K562 (cell line): ENCODE measurements around the gene DOCK8. TPM values are rescaled to one million over a fixed set of nuclear protein-coding genes. Genes with fewer than 3 reads are reported as not detected.

Source experiments
- ATAC-seq: fragments of 200-7000 bp; cut with Tn5 transposase; 3 replicates; pipeline ENCODE4 v1.9.1; 2020; ENCODE audit warnings: moderate library complexity
- BruUV-seq: library from RNA; stranded (reverse); fragments of 400-500 nt; replicated peaks from 2 replicates; lab custom pipeline; 2021; lab: Mats Ljungman, UMichigan
- CTCF ChIA-PET: fragments of 300-600 bp; formaldehyde crosslinking; extraction: SDS; loops from one replicate; lab custom pipeline; 2021; ENCODE audit warnings: low intra/inter-chr PET ratio; lab: Yijun Ruan, JAX
- POLR2A ChIA-PET: fragments of 300-600, 350-650 bp; sonication (Branson Sonifier 250); formaldehyde crosslinking; extraction: SDS; loops from one replicate; lab custom pipeline; 2021; ENCODE audit warnings: antibody characterized with exemption, inconsistent platforms; lab: Yijun Ruan, JAX
- DNase-seq, 4 experiments: peaks; one replicate each; pipeline versions ENCODE4 v3.0.0 to v3.0.0-alpha.2; 2011 to 2018; ENCODE audit warnings: low spot score in 3 of 4, mixed read lengths in 3 of 4; ENCODE audit errors: extremely low read depth in 1 of 4
- FAIRE-seq: peaks from 2 replicates; lab custom pipeline; 2011; peaks lifted over from hg19 to GRCh38; lab: Jason Lieb, UNC
- H2AFZ ChIP-seq: 2 replicates; pipeline ENCODE4 v1.6.0; 2011; ENCODE audit warnings: low read depth, low read length, control low read depth, inconsistent platforms
- H3K27ac ChIP-seq: fragments of 200-600 bp; 3 replicates; pipeline ENCODE4 v1.8.0; 2011; ENCODE audit warnings: low read depth, mild to moderate bottlenecking, control low read depth, inconsistent platforms, low read length, moderate library complexity, mixed read lengths; ENCODE audit errors: extremely low read depth
- H3K27me3 ChIP-seq, 2 experiments: fragments of 300-600 bp in 1 of 2; 2 replicates in 1 of 2; 3 replicates in 1 of 2; pipeline versions ENCODE4 v1.6.0 to v1.8.0; 2011; ENCODE audit warnings: inconsistent platforms in 2 of 2, low read length in 2 of 2, mild to moderate bottlenecking in 1 of 2, mixed read lengths in 1 of 2, moderate library complexity in 1 of 2; ENCODE audit not compliant: control insufficient read depth in 2 of 2, insufficient read depth in 2 of 2
- H3K36me3 ChIP-seq: fragments of 300-600 bp; 3 replicates; pipeline ENCODE4 v1.8.0; 2011; ENCODE audit warnings: mild to moderate bottlenecking, low read length, inconsistent platforms; ENCODE audit not compliant: control insufficient read depth, insufficient read depth
- H3K4me1 ChIP-seq, 2 experiments: fragments of 200-600 bp in 1 of 2; replicated peaks in 1 of 2; 2 replicates in 1 of 2; 3 replicates in 1 of 2; pipeline versions ENCODE4 v1.5.1 to v1.8.0; 2011; ENCODE audit warnings: inconsistent platforms in 2 of 2, low read length in 2 of 2, mild to moderate bottlenecking in 1 of 2, mixed read lengths in 1 of 2, moderate library complexity in 1 of 2; ENCODE audit not compliant: control insufficient read depth in 2 of 2, insufficient read depth in 2 of 2
- H3K4me2 ChIP-seq: 2 replicates; pipeline ENCODE4 v1.6.1; 2011; ENCODE audit warnings: low read length, control low read depth, inconsistent platforms, mixed read lengths; ENCODE audit not compliant: insufficient read depth
- H3K4me3 ChIP-seq: fragments of 200-600 bp; sonication (generic), shearing (Covaris generic); 2 replicates; pipeline ENCODE4 v1.5.1; 2016; ENCODE audit warnings: control low read depth, inconsistent platforms
- H3K79me2 ChIP-seq: fragments of 200-600 bp; 3 replicates; pipeline ENCODE4 v1.8.0; 2011; ENCODE audit warnings: low read length, inconsistent platforms; ENCODE audit not compliant: control insufficient read depth, insufficient read depth
- H3K9ac ChIP-seq, 2 experiments: 2 replicates each; pipeline versions ENCODE4 v1.6.0 to v1.6.1; 2011; ENCODE audit warnings: low read depth in 2 of 2, low read length in 2 of 2, control low read depth in 1 of 2, inconsistent platforms in 1 of 2, mild to moderate bottlenecking in 1 of 2, mixed read lengths in 1 of 2; ENCODE audit not compliant: insufficient read depth in 1 of 2
- H3K9me1 ChIP-seq: one replicate; pipeline ENCODE4 v1.6.0; 2011; ENCODE audit warnings: inconsistent platforms, mild to moderate bottlenecking, low read length, moderate library complexity; ENCODE audit not compliant: control insufficient read depth, insufficient read depth
- H3K9me3 ChIP-seq: replicated peaks from 2 replicates; pipeline ENCODE4 v1.5.1; 2011; ENCODE audit warnings: low read depth, low read length, inconsistent platforms; ENCODE audit not compliant: control insufficient read depth, insufficient read depth
- H4K20me1 ChIP-seq: replicated peaks from 2 replicates; pipeline ENCODE4 v1.6.1; 2011; ENCODE audit warnings: low read length, inconsistent platforms, mixed read lengths; ENCODE audit not compliant: control insufficient read depth, insufficient read depth
- AFF1 ChIP-seq, 2 experiments: fragments of 450-650 bp; IDR thresholded peaks; 2 replicates each; pipeline ENCODE4 v1.6.1; 2018; ENCODE audit warnings: mild to moderate bottlenecking in 2 of 2, low read depth in 1 of 2; ENCODE audit not compliant: partially characterized antibody in 2 of 2
- CEBPB ChIP-seq: fragments of 450-650 bp; IDR thresholded peaks from 2 replicates; pipeline ENCODE4 v1.6.1; 2016; ENCODE audit warnings: missing genetic modification characterization, missing compliant biosample characterization
- ELF1 ChIP-seq: fragments of 200-800 bp; sonication (Bioruptor generic); IDR thresholded peaks from 2 replicates; pipeline ENCODE4 v1.6.1; 2016; ENCODE audit warnings: missing genetic modification characterization, missing compliant biosample characterization
- ERF ChIP-seq: fragments of 450-650 bp; formaldehyde crosslinking; IDR thresholded peaks from 2 replicates; pipeline ENCODE4 v1.4.0; 2020; ENCODE audit warnings: mild to moderate bottlenecking, mixed read lengths
- KLF10 ChIP-seq: fragments of 250-450 bp; sonication (Bioruptor Pico); IDR thresholded peaks from 2 replicates; pipeline ENCODE4 v1.6.1; 2021; ENCODE audit warnings: matching md5 sums
- NBN ChIP-seq: fragments of 450-650 bp; IDR thresholded peaks from 2 replicates; pipeline ENCODE4 v1.6.1; 2016; ENCODE audit warnings: low read depth, mild to moderate bottlenecking
- OTX1 ChIP-seq: fragments of 450-650 bp; formaldehyde crosslinking; IDR thresholded peaks from 2 replicates; pipeline ENCODE4 v1.4.0; 2022; ENCODE audit warnings: mild to moderate bottlenecking
- RHOXF2B ChIP-seq: fragments of 250-450 bp; sonication (Bioruptor Pico); conservative IDR thresholded peaks from 2 replicates; pipeline ENCODE4 v1.5.1; 2021
- RUNX1 ChIP-seq: sonication (generic); IDR thresholded peaks from 2 replicates; pipeline ENCODE4 v1.6.1; 2016; ENCODE audit warnings: antibody characterized with exemption, low read depth
- TEAD2 ChIP-seq: fragments of 450-650 bp; IDR thresholded peaks from 2 replicates; pipeline ENCODE4 v1.6.1; 2016; ENCODE audit warnings: missing genetic modification characterization, control low read depth, missing compliant biosample characterization
- THAP7 ChIP-seq: fragments of 250-450 bp; sonication (Bioruptor Pico); IDR thresholded peaks from 2 replicates; pipeline ENCODE4 v1.5.0; 2021
- WHSC1 ChIP-seq: IDR thresholded peaks from one replicate; pipeline ENCODE4 v1.6.1; 2012; ENCODE audit warnings: low read length, control low read depth, inconsistent platforms
- ZBTB43 ChIP-seq: sonication (generic); formaldehyde crosslinking; IDR thresholded peaks from 2 replicates; pipeline ENCODE4 v1.8.0; 2023; ENCODE audit warnings: mild to moderate bottlenecking, missing genetic modification reagents
- ZBTB5 ChIP-seq: fragments of 450-650 bp; IDR thresholded peaks from 2 replicates; pipeline ENCODE4 v1.6.1; 2017; ENCODE audit warnings: antibody characterized with exemption
- WGBS: fragments of 100-300 bp; shearing (Covaris generic); methylation state at CpG from one replicate; pipeline ENCODE4 v1.1.6; 2016; ENCODE audit warnings: low coverage, mixed read lengths; ENCODE audit not compliant: insufficient coverage; ENCODE audit errors: missing lambda C conversion rate; 5-methylcytosine and 5-hydroxymethylcytosine counted together
- in situ Hi-C: fragments of 300-500 bp; cut with MboI; formaldehyde crosslinking; loops from 4 replicates; pipeline ENCODE4 v1.15.0; 2018; ENCODE audit warnings: inconsistent platforms, mixed read lengths
- intact Hi-C: fragments of 100-400 bp; cut with micrococcal nuclease; formaldehyde crosslinking; loops from 2 replicates; pipeline ENCODE4 v1.14.2; 2022
- polyA plus RNA-seq, 8 experiments: library from polyadenylated mRNA; depleted of rRNA in 4 of 8; stranded (reverse) in 5 of 8; unstranded in 3 of 8; fragments of >200 nt; fragmentation: Nextera tagmentation in 2 of 8; fragmentation: Illumina TruSeq in 1 of 8; extraction: Ambion mirVana in 2 of 8; extraction: Trizol in 1 of 8; gene quantifications; 2 replicates each; pipeline versions ENCODE4 v1.2.1 to v1.2.3, GENCODE V29; 2011 to 2014; ENCODE audit warnings: inconsistent platforms in 1 of 8, missing spikeins in 1 of 8
- total RNA-seq, 7 experiments: library from RNA; depleted of rRNA in 6 of 7; stranded (reverse); fragments of >200 nt in 6 of 7; fragmentation: Illumina TruSeq in 2 of 7; extraction: Trizol in 2 of 7; gene quantifications; 2 replicates each; pipeline versions ENCODE4 v1.2.1 to v1.2.3, GENCODE V29; 2011 to 2021; ENCODE audit warnings: low replicate concordance in 1 of 7

The DOCK8 gene
- total and polyA plus RNA-seq, 9 of the 15 experiments (the other 6 are each of a cell fraction or from before 2014, with no cell fraction given): 14.4 to 53.8 (median 25.1) TPM

GRCh38 chr9:350384-350783 lies 135.7 kb downstream of the DOCK8 start:
- no peaks in the 10 kb centered on the region for H3K9me3 ChIP-seq
- no peaks in the 10 kb centered on the region for H4K20me1 ChIP-seq
- ChIA-PET POLR2A (no interaction called here), CTCF (no interaction called here)
- H2AFZ ChIP-seq: no peak overlapping the region
- TF ChIP-seq OTX1 (CRISPR knock-in tag) (no peak), TEAD2 (tag) (no peak), KLF10 (CRISPR knock-in tag) (no peak), CEBPB (tag) (no peak), WHSC1 (no peak), NBN (no peak), ELF1 (tag) (no peak), ERF (CRISPR knock-in tag) (no peak), ZBTB43 (CRISPR knock-in tag) (no peak), RUNX1 (no peak), RHOXF2B (CRISPR knock-in tag) (no peak), THAP7 (CRISPR knock-in tag) (no peak), ZBTB5 (no peak), AFF1 (IDR thresholded peaks at IDR 0.05; ENCODE audit: low read depth in 1 of 2, partially characterized antibody in 2 of 2) (no peak)
- 63% methylated on average over 7 of the region's 7 CpGs for WGBS
- H3K9me1 ChIP-seq: no peaks in the 10 kb centered on the region
- no peaks in the 10 kb centered on the region for H3K79me2 ChIP-seq
- intact Hi-C loops: no loop called here
- H3K4me3 ChIP-seq: no peak overlapping the region
- FAIRE-seq: no peak
- BruUV-seq: no TSS peak
- H3K4me1 ChIP-seq: no peaks in the 10 kb centered on the region
- no peak overlapping the region for H3K27ac ChIP-seq
- H3K4me2 ChIP-seq: no peak overlapping the region
- peaks cover 32% of the 10 kb centered on the region; the same call in 2 of the 3 replicates for H3K36me3 ChIP-seq
- no peak for DNase-seq
- no peak overlapping the region for H3K9ac ChIP-seq
- no peak for ATAC-seq
- H3K27me3 ChIP-seq: no peaks in the 10 kb centered on the region
- in situ Hi-C loops: no loop called here
